Mesenchymal stem cell (in vitro differentiated cells and primary cell): ENCODE measurements around the gene ANKFN1.

ENCODE experiments used
- DNase-seq: peaks from one replicate; pipeline ENCODE4 v3.0.0-alpha.2; 2013
- H2AFZ ChIP-seq: one replicate; pipeline ENCODE4 v1.6.1; 2013; ENCODE audit warnings: low read depth, mild to moderate bottlenecking, control low read depth, inconsistent platforms, low read length, moderate library complexity
- H2AK5ac ChIP-seq: 2 replicates; pipeline ENCODE4 v1.6.1; 2013; ENCODE audit warnings: low read length, moderate library complexity, mild to moderate bottlenecking, inconsistent platforms; ENCODE audit not compliant: severe bottlenecking
- H2BK120ac ChIP-seq: one replicate; pipeline ENCODE4 v1.6.1; 2013; ENCODE audit warnings: low read depth, mild to moderate bottlenecking, inconsistent platforms, low read length, moderate library complexity
- H2BK12ac ChIP-seq, 2 experiments: one replicate each; pipeline ENCODE4 v1.6.1; 2013; ENCODE audit warnings: inconsistent platforms in 2 of 2, low read length in 2 of 2, mild to moderate bottlenecking in 2 of 2, moderate library complexity in 2 of 2, control low read depth in 1 of 2
- H2BK15ac ChIP-seq: one replicate; pipeline ENCODE4 v1.6.1; 2013; ENCODE audit warnings: mild to moderate bottlenecking, low read depth, inconsistent platforms; ENCODE audit not compliant: poor library complexity, severe bottlenecking
- H2BK5ac ChIP-seq: 2 replicates; pipeline ENCODE4 v1.6.1; 2013; ENCODE audit warnings: low read depth, mild to moderate bottlenecking, low read length, control low read depth, inconsistent platforms; ENCODE audit not compliant: poor library complexity, severe bottlenecking
- H3K14ac ChIP-seq, 2 experiments: one replicate each; pipeline ENCODE4 v1.6.1; 2013; ENCODE audit warnings: inconsistent platforms in 2 of 2, low read length in 2 of 2, control low read depth in 1 of 2, mild to moderate bottlenecking in 1 of 2, moderate library complexity in 1 of 2
- H3K18ac ChIP-seq, 2 experiments: one replicate each; pipeline ENCODE4 v1.6.1; 2013; ENCODE audit warnings: inconsistent platforms in 2 of 2, low read length in 2 of 2, control low read depth in 1 of 2, low read depth in 1 of 2, mild to moderate bottlenecking in 1 of 2
- H3K23ac ChIP-seq, 2 experiments: one replicate each; pipeline ENCODE4 v1.6.1; 2013; ENCODE audit warnings: inconsistent platforms in 2 of 2, low read length in 2 of 2, mild to moderate bottlenecking in 2 of 2, moderate library complexity in 2 of 2, control low read depth in 1 of 2
- H3K27ac ChIP-seq: 2 replicates; pipeline ENCODE4 v1.5.1; 2013; ENCODE audit warnings: mild to moderate bottlenecking, moderate library complexity, low read length, control low read depth, inconsistent platforms; ENCODE audit not compliant: poor library complexity, severe bottlenecking
- H3K27me3 ChIP-seq, 2 experiments: 2 replicates each; pipeline versions ENCODE4 v1.6.1 to v1.7.0; 2013; ENCODE audit warnings: low read length in 2 of 2, mild to moderate bottlenecking in 2 of 2, moderate library complexity in 2 of 2, control low read depth in 1 of 2, inconsistent platforms in 1 of 2; ENCODE audit not compliant: control insufficient read depth in 1 of 2, insufficient read depth in 1 of 2
- H3K36me3 ChIP-seq, 2 experiments: 2 replicates each; pipeline versions ENCODE4 v1.6.1 to v1.7.0; 2013; ENCODE audit warnings: low read length in 2 of 2, control low read depth in 1 of 2, inconsistent platforms in 1 of 2, low read depth in 1 of 2, mild to moderate bottlenecking in 1 of 2; ENCODE audit not compliant: insufficient read depth in 2 of 2, control insufficient read depth in 1 of 2
- H3K4ac ChIP-seq, 2 experiments: one replicate each; pipeline ENCODE4 v1.6.1; 2013; ENCODE audit warnings: inconsistent platforms in 2 of 2, low read length in 2 of 2, mild to moderate bottlenecking in 2 of 2, moderate library complexity in 2 of 2, control low read depth in 1 of 2, low read depth in 1 of 2
- H3K4me1 ChIP-seq: 2 replicates; pipeline ENCODE4 v1.6.1; 2013; ENCODE audit warnings: low read depth, low read length, control low read depth; ENCODE audit not compliant: control insufficient read depth, insufficient read depth
- H3K4me2 ChIP-seq: 2 replicates; pipeline ENCODE4 v1.6.1; 2013; ENCODE audit warnings: low read length, mild to moderate bottlenecking, inconsistent platforms; ENCODE audit not compliant: poor library complexity, severe bottlenecking
- H3K4me3 ChIP-seq, 2 experiments: 2 replicates each; pipeline versions ENCODE4 v1.5.1 to v1.7.0; 2013; ENCODE audit warnings: low read length in 2 of 2, mild to moderate bottlenecking in 2 of 2, control low read depth in 1 of 2, low read depth in 1 of 2; ENCODE audit not compliant: insufficient read depth in 1 of 2
- H3K79me1 ChIP-seq: replicated peaks from 2 replicates; pipeline ENCODE4 v1.6.1; 2013; ENCODE audit warnings: mild to moderate bottlenecking, control low read depth, low read length, inconsistent platforms; ENCODE audit not compliant: poor library complexity, severe bottlenecking
- H3K9ac ChIP-seq: 2 replicates; pipeline ENCODE4 v1.7.0; 2013; ENCODE audit warnings: mild to moderate bottlenecking, low read length, moderate library complexity
- H3K9me3 ChIP-seq: 2 replicates; pipeline ENCODE4 v1.7.0; 2013; ENCODE audit warnings: mild to moderate bottlenecking, low read length; ENCODE audit not compliant: control insufficient read depth
- H4K8ac ChIP-seq: one replicate; pipeline ENCODE4 v1.6.1; 2013; ENCODE audit warnings: inconsistent platforms, mild to moderate bottlenecking, low read length, moderate library complexity
- H4K91ac ChIP-seq: one replicate; pipeline ENCODE4 v1.6.1; 2013; ENCODE audit warnings: mild to moderate bottlenecking, low read length, inconsistent platforms
- WGBS: methylation state at CpG from one replicate; pipeline ENCODE4 v1.1.7; 2013; ENCODE audit warnings: mixed read lengths; 5-methylcytosine and 5-hydroxymethylcytosine counted together

The ANKFN1 gene

DNA sequence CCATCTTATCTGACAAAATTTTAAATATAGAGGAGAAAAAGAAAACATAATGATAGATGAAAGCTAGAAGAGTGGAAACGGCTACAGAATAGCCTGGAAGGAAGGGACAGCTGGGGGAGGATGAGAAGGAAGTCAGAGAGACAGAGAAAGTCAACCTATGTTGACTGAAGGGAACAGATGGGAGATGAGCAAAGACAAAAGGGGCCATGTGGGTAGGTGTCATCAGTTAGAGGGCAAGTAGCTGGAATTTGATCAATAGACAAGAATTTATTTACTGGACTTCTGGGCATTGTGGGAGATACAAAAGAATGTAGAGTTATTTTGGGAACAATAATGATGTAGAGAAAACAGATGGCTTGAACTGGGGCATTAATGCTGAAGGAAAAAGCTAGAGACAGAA is 194.4 kb downstream of the ANKFN1 start:
- Histone ChIP-seq H3K4me2 (no peak overlapping the region), H3K4me1 (no peaks in the 10 kb centered on the region), H2BK15ac (no peak overlapping the region), H2AFZ (no peak overlapping the region), H3K23ac (no peak overlapping the region), H3K79me1 (no peaks in the 10 kb centered on the region), H4K91ac (no peak overlapping the region), H2AK5ac (no peak overlapping the region), H2BK120ac (no peak overlapping the region), H3K4ac (no peak overlapping the region), H3K4me3 (no peak overlapping the region), H3K27ac (no peak overlapping the region), H3K9ac (no peak overlapping the region), H3K14ac (no peak overlapping the region), H3K18ac (no peak overlapping the region), H3K36me3 (no peaks in the 10 kb centered on the region), H3K9me3 (no peaks in the 10 kb centered on the region), H2BK5ac (no peak overlapping the region), H3K27me3 (no peaks in the 10 kb centered on the region), H2BK12ac (no peak overlapping the region), H4K8ac (no peak overlapping the region)
- 64% methylated on average over 1 of the region's 1 CpG for WGBS
- DNase-seq = no peak

DNA sequence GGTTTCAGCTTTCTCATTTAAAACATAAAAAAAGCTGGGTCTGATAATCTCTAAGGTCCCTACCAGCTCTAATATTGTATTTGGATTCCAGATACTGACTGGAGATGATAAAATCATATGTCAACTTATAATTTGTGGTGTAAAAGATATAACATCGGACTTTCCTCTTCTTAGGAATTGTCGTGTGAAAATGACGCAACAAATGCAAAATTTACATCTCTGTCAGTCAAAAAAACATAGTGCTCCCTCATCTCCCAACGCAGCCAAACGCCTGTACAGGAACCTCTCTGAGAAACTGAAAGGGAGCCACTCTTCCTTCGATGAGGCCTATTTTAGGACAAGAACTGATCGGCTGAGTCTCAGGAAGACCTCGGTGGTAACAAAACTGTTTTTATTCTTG is 197.3 kb downstream of the ANKFN1 start:
- WGBS = 88% methylated on average over 8 of the region's 8 CpGs
- DNase-seq = no peak
- Histone ChIP-seq H3K27me3 (no peaks in the 10 kb centered on the region), H3K27ac (no peak overlapping the region), H3K18ac (no peak overlapping the region), H2AK5ac (no peak overlapping the region), H3K4me3 (no peak overlapping the region), H3K9ac (no peak overlapping the region), H3K79me1 (no peaks in the 10 kb centered on the region), H4K91ac (no peak overlapping the region), H3K9me3 (no peaks in the 10 kb centered on the region), H3K14ac (no peak overlapping the region), H3K23ac (no peak overlapping the region), H2BK12ac (no peak overlapping the region), H3K4ac (no peak overlapping the region), H3K36me3 (no peaks in the 10 kb centered on the region), H2BK120ac (no peak overlapping the region), H2AFZ (no peak overlapping the region), H4K8ac (no peak overlapping the region), H2BK5ac (no peak overlapping the region), H2BK15ac (no peak overlapping the region), H3K4me2 (no peak overlapping the region), H3K4me1 (no peaks in the 10 kb centered on the region)

- H3K14ac ChIP-seq = no peak overlapping the region
- no peak overlapping the region for H2AK5ac ChIP-seq
- H3K9me3 ChIP-seq = no peaks in the 10 kb centered on the region
- no peak overlapping the region for H2BK5ac ChIP-seq
- no peak overlapping the region for H2AFZ ChIP-seq
- H2BK120ac ChIP-seq = no peak overlapping the region
- no peak overlapping the region for H3K27ac ChIP-seq
- no peak overlapping the region for H3K9ac ChIP-seq
- no peak overlapping the region for H2BK12ac ChIP-seq
- no peak overlapping the region for H3K23ac ChIP-seq
- no peaks in the 10 kb centered on the region for H3K4me1 ChIP-seq
- H4K91ac ChIP-seq = no peak overlapping the region
- H3K36me3 ChIP-seq = no peaks in the 10 kb centered on the region
- H3K4me3 ChIP-seq = no peak overlapping the region
- H2BK15ac ChIP-seq = no peak overlapping the region
- DNase-seq = no peak
- no peaks in the 10 kb centered on the region for H3K79me1 ChIP-seq
- no peak overlapping the region for H4K8ac ChIP-seq
- no peak overlapping the region for H3K4ac ChIP-seq
- no peaks in the 10 kb centered on the region for H3K27me3 ChIP-seq
- 75% methylated on average over 5 of the region's 5 CpGs for WGBS
- H3K4me2 ChIP-seq = no peak overlapping the region
- no peak overlapping the region for H3K18ac ChIP-seq
Observed at GRCh38 chr17:56351675-56352074, 198.4 kb downstream of the ANKFN1 start.

- Histone ChIP-seq H3K14ac (no peak overlapping the region), H3K4ac (no peak overlapping the region), H3K27ac (no peak overlapping the region), H3K23ac (no peak overlapping the region), H3K4me2 (no peak overlapping the region), H3K36me3 (no peaks in the 10 kb centered on the region), H2BK12ac (no peak overlapping the region), H3K9ac (no peak overlapping the region), H2BK120ac (no peak overlapping the region), H2AK5ac (no peak overlapping the region), H4K91ac (no peak overlapping the region), H2BK5ac (no peak overlapping the region), H4K8ac (no peak overlapping the region), H3K27me3 (no peaks in the 10 kb centered on the region), H3K9me3 (no peaks in the 10 kb centered on the region), H2BK15ac (no peak overlapping the region), H2AFZ (no peak overlapping the region), H3K4me1 (no peaks in the 10 kb centered on the region), H3K18ac (no peak overlapping the region), H3K79me1 (no peaks in the 10 kb centered on the region), H3K4me3 (no peak overlapping the region)
- WGBS = 64% methylated on average over 3 of the region's 3 CpGs
- DNase-seq = no peak
Observed at GRCh38 chr17:56358651-56359050, 205.4 kb downstream of the ANKFN1 start.
